ENCODE results near the gene FOXQ1.

The FOXQ1 gene

DNA sequence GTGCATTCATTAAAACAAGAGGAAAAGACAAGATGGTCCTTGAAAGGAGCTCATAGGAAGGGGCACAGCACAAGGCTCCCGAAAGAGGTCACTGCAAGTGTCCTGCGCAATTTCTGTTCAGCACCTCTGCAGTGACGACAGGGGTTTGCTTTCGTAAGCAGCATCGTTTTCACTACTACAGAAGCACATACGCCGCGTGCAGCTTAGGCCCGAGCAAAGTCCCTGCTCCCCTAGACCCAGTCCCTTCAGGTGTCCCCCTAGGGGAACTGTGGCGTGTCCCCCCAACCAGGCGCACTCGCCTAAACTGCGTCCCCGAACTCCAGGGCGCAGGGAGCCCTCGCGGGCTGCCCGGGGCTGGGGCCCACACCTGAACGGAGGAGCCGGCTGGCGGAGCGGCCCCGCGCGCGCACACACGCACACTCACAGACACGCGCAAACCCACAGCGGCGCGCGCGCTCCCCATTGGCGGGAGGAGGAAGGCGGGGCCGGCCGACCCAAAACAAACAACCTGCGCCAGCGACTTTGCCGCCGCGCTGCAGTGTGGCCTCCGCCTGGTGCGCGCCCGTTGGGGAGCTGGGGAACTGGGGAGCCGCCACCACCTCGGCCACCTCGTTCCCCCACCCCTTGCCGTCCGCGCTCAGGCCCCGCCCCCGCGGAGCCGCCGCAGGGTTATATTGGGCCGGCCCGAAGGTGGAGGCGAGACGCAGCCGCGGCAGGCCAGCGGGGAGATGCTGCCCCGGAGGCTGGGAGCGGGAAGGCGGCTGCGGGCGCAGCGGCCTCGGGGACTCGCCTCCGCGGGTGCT, at the start of gene FOXQ1:
Gene FOXQ1, plus strand, starts transcription at position 699 of the 803 bp plus-strand sequence. CDS start 607 bp downstream, outside the sequence.
- DNase-seq, result no peak

DNA sequence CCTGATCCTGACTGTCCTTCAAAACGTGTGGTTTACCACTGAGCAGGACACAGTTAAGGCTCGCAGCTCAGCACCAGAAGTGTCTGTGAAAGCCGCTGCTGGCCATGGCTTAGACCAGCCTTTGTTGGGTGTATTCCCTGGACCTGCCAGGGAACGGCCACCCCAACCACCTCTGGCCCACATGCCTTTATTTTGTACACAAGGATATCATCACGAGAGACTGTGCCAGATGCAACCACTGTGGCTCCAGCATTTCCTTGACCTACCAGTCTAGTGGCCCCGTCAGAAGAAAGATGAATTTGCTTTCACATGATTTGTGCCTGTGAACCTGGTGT, 49.2 kb upstream of the FOXQ1 start:
- DNase-seq, result no peak

DNA sequence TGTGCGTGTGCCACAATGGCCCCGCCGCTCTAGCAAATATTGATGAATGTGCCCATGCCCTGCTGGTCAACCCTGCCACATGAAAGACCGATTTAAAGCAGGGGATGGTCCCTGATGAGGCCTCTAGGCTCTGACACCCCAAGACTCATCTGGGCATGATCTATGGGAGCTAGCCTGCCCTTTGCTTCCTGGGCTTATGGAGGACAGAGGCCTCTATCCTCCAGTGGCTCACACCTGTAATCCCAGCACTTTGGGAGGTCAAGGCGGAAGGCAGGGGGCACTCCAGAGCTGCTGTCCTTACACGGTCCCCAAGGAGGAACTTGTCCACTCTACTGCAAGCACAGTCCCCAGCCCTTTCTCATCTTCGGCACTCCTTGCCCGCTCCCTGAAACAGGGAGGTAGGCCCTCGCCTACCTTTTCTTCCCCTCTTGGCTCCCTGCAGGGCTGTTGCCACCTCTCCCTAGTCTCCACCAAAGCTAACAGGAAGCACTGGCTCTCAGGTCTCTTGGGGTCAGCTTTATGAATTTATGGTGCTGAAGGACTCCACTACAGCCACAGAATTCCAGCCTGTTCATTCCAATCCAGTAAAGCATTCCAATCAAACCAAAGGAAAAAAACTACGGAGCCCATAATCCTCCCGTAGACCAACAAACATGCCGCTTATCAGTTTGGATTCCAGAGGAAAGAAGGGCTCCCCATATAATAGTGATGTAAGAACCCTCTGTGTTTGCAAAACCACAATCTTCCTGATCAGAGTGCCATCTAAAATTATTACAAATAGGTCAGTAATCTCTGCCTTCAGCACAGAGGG, 48.7 kb upstream of the FOXQ1 start:
- DNase-seq, result no peak

DNA sequence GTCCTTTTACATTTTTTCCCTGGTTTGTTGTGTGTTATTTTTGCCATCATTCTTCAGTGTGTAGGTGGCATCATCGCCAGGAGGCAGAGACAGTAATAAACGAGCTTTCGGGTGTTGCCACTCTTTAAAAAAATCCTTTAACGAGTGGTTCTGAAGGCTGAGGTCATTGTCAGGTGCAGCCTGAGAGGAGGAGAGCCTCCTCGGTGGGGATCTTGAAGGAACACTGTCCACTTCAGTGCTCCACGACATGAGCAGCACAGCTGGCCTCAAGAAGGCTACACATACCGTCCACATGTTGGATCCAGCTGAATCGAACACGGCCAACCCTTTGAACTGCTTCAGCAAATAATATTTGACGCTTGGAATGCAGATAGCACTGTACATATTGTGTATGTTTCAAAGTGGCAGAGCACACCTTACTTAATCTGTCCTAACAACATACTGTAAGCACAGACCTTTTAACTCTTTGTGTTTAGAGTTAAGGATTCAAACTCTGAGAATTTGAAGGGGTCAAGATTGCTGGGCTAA, 48.0 kb upstream of the FOXQ1 start:
- no peak for DNase-seq

DNA sequence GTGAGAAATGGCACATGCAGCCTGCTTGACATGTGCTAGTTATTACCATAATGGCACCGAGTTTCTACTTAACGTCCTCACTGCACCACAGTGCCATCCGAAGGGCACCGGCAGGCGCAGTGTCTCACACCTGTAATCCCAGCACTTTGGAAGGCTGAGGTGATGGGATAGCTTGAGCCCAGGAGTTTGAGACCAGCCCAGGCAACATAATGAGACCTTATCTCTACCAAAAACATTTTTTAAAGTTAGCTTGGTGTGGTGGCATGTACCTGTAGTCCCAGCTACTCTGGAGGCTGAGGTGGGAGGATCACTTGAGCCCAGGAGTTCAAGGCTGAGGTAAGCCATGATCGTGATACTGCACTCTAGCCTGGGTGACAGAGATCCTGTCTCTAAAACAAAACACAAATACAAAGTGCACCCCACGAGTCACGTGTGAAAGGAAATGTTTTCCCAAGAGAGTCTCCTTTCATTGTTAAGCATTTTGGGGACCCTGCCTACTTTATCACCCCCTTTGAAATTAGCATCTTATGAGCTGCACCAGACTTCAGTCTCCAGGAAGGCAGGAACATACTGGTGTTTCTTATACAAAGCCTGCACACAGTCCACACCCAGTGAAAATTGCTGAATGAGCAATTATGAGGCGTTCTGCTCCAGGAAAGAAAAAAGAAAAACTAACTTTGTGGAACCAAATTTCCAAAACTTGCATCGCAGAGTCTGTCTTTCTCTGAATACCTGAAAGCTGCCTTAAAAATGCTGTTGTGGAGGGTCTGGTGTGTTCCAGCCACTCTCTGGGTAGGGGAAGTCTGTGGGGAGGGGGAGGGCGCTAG, 47.1 kb upstream of the FOXQ1 start:
- DNase-seq, result no peak

DNA sequence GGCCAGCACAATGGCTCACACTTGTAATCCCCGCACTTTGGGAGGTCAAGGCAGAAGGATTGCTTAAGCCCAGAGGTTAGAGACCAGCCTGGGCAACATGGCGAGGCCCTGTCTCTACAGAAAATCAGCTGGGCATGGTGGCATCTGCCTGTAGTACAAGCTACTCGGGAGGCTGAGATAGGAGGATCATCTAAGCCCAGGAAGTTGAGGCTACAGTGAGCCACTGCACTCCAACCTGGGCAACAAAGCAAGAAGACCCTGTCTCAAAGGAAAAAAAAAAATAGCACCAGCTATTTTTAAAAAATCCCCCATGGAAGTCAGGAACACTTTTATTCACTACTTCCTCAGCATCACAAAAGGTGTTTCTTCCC, 45.2 kb upstream of the FOXQ1 start:
- DNase-seq, result no peak

DNA sequence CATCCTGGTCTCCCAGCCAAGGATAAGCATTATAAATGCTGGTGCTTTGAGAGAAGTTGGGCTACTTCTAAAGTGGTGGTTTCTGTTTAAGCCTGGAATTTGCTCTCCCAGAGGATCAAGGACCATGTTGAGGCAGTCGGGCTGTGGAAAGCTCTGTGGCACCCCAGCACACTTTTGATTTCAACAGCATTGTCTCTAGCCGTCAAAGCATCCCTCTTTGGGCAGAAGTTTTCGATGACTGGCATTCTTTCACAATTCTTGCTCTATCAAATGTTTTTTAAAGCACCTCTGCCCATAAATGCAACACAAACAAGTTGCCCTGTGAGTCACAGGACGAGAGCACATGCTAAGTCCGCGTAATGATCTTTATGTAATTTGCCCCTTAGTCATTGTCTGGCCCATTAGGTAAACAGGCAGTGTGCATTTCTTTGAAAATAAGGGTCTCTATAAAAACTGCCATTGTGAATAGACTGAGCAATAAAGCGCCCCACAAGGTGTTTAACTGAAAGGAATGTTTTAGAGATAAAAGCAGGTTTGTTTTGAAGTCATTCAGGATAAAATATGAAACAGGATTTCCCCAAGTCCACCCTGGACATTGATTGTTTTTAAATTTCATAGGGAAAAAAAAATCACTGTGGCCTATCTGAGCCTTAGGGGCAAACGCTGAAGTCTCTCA, 44.7 kb upstream of the FOXQ1 start:
- DNase-seq, result no peak

GRCh38 chr6:1267790-1268762, 43.8 kb upstream of the FOXQ1 start:
- no peak for DNase-seq

- DNase-seq, result no peak
These were observed 40.7 kb upstream of the FOXQ1 start for GRCh38 chr6:1271071-1271763.

GRCh38 chr6:1278061-1278720, 33.7 kb upstream of the FOXQ1 start:
- DNase-seq, result no peak

DNA sequence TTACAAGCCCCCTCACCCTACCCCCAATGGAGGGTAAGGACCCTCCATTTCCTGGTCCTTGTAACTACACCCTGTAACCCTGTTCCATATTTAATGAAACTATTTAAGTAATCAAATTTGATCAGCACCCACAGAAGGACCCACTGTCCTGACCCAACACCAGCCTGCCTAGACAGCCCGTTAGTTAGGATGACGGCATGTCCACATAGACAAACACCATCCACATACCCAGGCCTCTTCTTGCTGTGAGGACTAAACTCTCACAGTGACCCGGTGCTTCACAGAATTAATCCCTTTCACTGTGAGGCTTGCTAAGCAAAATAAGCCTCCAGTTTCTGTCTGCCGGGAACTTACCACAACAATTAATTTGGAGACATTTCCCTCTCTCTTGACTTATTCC, 32.8 kb upstream of the FOXQ1 start:
- DNase-seq, result no peak

GRCh38 chr6:1280666-1281300, 31.1 kb upstream of the FOXQ1 start:
- no peak for DNase-seq

GRCh38 chr6:1281746-1282145, 30.2 kb upstream of the FOXQ1 start:
- no peak for DNase-seq

DNA sequence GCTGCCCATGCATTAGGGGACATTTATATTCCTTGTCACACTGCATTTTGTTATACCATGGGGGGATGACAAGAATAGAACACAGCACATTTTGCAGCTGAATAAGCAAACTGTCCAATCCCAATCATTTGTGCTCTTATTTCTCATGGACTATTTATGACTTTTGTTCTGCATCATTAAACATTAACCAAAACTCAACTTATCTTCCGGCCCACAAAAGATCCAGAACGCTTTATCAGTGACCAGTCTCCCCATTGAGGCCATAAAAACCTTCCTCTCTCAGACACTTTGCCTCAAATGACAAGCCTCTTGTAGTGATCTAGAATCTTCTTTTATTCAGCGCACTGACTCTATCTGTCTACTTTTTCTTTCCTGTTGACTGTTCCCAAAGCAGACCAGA, 28.4 kb upstream of the FOXQ1 start:
- DNase-seq, result no peak

DNA sequence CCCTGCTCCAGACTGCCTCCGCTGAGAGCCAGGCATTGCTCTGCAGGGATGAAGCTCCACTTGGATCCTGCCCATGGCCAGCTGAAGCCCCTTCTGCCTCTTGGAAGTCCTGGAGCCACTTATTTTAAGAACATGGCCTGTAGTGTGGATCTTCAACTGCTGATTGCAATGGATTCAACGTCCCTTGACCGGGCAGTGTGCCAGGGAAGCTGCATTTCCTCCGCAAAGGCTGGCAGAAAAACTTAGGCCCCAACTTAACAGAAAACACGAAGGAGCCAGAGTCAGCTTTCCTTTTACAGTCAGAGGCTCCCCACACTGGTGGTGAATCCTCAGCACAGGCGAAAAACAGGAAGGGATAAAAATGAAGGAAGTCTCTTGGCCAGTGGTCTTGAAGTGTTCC, 26.3 kb upstream of the FOXQ1 start:
- DNase-seq, result no peak

DNA sequence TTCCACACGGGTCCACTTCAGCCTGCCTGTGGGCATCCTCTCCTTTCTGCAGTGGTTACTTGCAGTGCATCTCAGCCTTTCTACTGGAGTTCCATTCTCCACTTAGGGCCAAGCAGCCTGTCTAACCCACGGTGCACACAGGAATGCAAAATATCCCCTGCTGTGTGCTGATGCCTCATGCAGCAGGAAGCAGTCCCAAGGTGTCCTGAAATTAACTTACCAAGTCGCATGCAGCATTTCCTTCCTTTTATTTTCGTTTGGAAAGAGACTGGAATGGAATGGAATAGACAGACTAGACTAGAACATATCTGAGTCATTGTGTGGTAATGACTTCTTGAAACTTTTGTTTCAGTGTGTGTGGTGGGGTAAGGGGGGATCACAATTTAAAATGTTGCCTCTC, 25.9 kb upstream of the FOXQ1 start:
- no peak for DNase-seq

- DNase-seq, result no peak
These were observed 24.8 kb upstream of the FOXQ1 start for GRCh38 chr6:1287103-1287591.

GRCh38 chr6:1290086-1290485, 21.8 kb upstream of the FOXQ1 start:
- DNase-seq, result no peak

- no peak for DNase-seq
These were observed 21.1 kb upstream of the FOXQ1 start for GRCh38 chr6:1290805-1291204.

GRCh38 chr6:1291381-1291780, 20.5 kb upstream of the FOXQ1 start:
- DNase-seq, result no peak

Measured in activated CD4-positive, alpha-beta T cell treated with anti-CD3 and anti-CD28 coated beads, Interleukin-2, amount 50 U/mL, for 1 hour (primary cell).